Transverse colon (tissue), 4 donors: ENCODE measurements around the gene CPEB4. TPM values are rescaled to one million over a fixed set of nuclear protein-coding genes. Genes with fewer than 3 reads are reported as not detected.

Experiments
- DNase-seq: peaks from one replicate; pipeline ENCODE4 v3.0.0-alpha.2; 2019
- H3K27ac ChIP-seq, 4 donors: fragments of 200-600 bp; sonication (generic); 2 replicates each; pipeline ENCODE4 v1.5.1; 2016 to 2018; ENCODE audit warnings: inconsistent platforms in 4 of 4
- H3K27me3 ChIP-seq: fragments of 200-600 bp; sonication (generic); 2 replicates; pipeline ENCODE4 v1.5.1; 2017; ENCODE audit warnings: inconsistent platforms
- H3K36me3 ChIP-seq, 4 donors: fragments of 200-600 bp; sonication (generic); 2 replicates each; pipeline ENCODE4 v1.5.1; 2017 to 2019; ENCODE audit warnings: inconsistent platforms in 4 of 4
- H3K4me1 ChIP-seq, 4 donors: fragments of 200-600 bp; sonication (generic); 2 replicates each; pipeline ENCODE4 v1.5.1; 2017 to 2020; ENCODE audit warnings: inconsistent platforms in 4 of 4
- H3K4me3 ChIP-seq, 4 donors: fragments of 200-600 bp; sonication (generic); 1 replicate in 1 of 4; 2 replicates in 3 of 4; pipeline versions ENCODE4 v1.5.1 to v1.6.1; 2017 to 2019; ENCODE audit warnings: inconsistent platforms in 4 of 4
- H3K9me3 ChIP-seq, 2 donors: fragments of 200-600 bp; sonication (generic); 2 replicates each; pipeline ENCODE4 v1.5.1; 2017 to 2019; ENCODE audit warnings: inconsistent platforms in 2 of 2
- EP300 ChIP-seq: sonication (generic); formaldehyde crosslinking; IDR thresholded peaks from one replicate; pipeline ENCODE4 v1.6.1; 2017; ENCODE audit warnings: antibody characterized with exemption, low read depth
- POLR2A ChIP-seq: fragments of 450-650 bp; IDR thresholded peaks from one replicate; pipeline ENCODE4 v1.6.1; 2016; ENCODE audit warnings: antibody characterized with exemption, mild to moderate bottlenecking, moderate library complexity
- POLR2AphosphoS5 ChIP-seq, 3 donors: sonication (generic); formaldehyde crosslinking; IDR thresholded peaks; one replicate each; pipeline ENCODE4 v1.6.1; 2016; ENCODE audit warnings: antibody characterized with exemption in 3 of 3
- WGBS, 2 donors: methylation state at CpG; one replicate each; pipeline ENCODE4 v1.1.5; 2018; ENCODE audit warnings: low coverage in 1 of 2; 5-methylcytosine and 5-hydroxymethylcytosine counted together
- in situ Hi-C, 4 donors: fragments of 200-750 bp; cut with MboI; loops; one replicate each; pipeline versions ENCODE4 v1.15.0 to v1.15.1; 2017; ENCODE audit warnings: low sequenced_read_pairs in 3 of 4, low pct_ligation_motif_present in 1 of 4, low pct_unique_long_range_greater_than_20kb in 1 of 4
- intact Hi-C: fragments of 100-400 bp; cut with DNase I; formaldehyde crosslinking; loops from one replicate; pipeline ENCODE4 v1.15.1; 2023; ENCODE audit warnings: low total_unique reads
- total RNA-seq, 4 donors: library from RNA; depleted of rRNA; stranded (reverse); fragments of >200 nt; gene quantifications; one replicate each; pipeline ENCODE4 v1.1.0, GENCODE V29; 2016
- TF ChIP-seq, protein P1 (sequence below), 5 experiments: fragments of 200-600 bp in 3 of 5; fragments of 450-650 bp in 2 of 5; sonication (generic) in 3 of 5; IDR thresholded peaks; 1 replicate in 2 of 5; 2 replicates in 3 of 5; pipeline ENCODE4 v1.5.1; 2016 to 2017; ENCODE audit warnings: antibody characterized with exemption in 5 of 5, inconsistent platforms in 3 of 5, mild to moderate bottlenecking in 2 of 5, moderate library complexity in 1 of 5

The CPEB4 gene
- total RNA-seq, 4 donors from 2014 or later: 23.6 to 67.7 (median 36.5) TPM

DNA sequence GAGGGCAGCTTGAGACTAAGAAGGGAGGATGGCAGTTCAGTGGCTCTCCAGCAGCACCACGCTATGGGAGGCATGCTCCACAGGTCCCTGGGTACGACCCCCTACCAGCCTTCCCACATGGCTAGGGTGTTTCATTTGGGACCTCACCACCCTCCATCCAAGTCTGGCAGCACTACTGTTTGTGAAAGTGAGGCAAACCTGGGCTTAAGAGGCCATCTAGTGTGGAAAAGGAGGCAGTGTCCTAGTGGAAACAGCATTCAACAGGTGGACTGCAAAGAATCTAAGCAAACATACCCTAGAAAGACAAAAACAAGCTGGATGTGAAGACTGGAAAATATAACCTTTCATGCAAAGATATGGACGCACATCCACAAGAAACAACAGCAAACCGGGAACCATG, 96.1 kb downstream of the CPEB4 start:
- WGBS, 2 donors: 32% methylated on average over 4 of the region's 4 CpGs; no CpG with 5 or more reads in 1 of the 2 donors
- H3K4me3 ChIP-seq: no peak overlapping the region
- DNase-seq: no peak
- in situ Hi-C loops: no loop called here
- no peaks in the 10 kb centered on the region for H3K9me3 ChIP-seq
- no peaks in the 10 kb centered on the region for H3K36me3 ChIP-seq
- H3K4me1 ChIP-seq: no peaks in the 10 kb centered on the region
- intact Hi-C loops: loop anchor here (5.0 kb wide), 1 partner anchor 1593 kb away; no protein-coding TSS in a partner anchor
- TF ChIP-seq, protein P1, sequence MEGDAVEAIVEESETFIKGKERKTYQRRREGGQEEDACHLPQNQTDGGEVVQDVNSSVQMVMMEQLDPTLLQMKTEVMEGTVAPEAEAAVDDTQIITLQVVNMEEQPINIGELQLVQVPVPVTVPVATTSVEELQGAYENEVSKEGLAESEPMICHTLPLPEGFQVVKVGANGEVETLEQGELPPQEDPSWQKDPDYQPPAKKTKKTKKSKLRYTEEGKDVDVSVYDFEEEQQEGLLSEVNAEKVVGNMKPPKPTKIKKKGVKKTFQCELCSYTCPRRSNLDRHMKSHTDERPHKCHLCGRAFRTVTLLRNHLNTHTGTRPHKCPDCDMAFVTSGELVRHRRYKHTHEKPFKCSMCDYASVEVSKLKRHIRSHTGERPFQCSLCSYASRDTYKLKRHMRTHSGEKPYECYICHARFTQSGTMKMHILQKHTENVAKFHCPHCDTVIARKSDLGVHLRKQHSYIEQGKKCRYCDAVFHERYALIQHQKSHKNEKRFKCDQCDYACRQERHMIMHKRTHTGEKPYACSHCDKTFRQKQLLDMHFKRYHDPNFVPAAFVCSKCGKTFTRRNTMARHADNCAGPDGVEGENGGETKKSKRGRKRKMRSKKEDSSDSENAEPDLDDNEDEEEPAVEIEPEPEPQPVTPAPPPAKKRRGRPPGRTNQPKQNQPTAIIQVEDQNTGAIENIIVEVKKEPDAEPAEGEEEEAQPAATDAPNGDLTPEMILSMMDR (IDR thresholded peaks at IDR 0.05): no peak
- TF ChIP-seq POLR2AphosphoS5 (IDR thresholded peaks at IDR 0.05): no peak
- TF ChIP-seq EP300: no peak
- no peak for TF ChIP-seq POLR2A
- peaks cover 13% of the 10 kb centered on the region for H3K27me3 ChIP-seq
- H3K27ac ChIP-seq: no peak overlapping the region

DNA sequence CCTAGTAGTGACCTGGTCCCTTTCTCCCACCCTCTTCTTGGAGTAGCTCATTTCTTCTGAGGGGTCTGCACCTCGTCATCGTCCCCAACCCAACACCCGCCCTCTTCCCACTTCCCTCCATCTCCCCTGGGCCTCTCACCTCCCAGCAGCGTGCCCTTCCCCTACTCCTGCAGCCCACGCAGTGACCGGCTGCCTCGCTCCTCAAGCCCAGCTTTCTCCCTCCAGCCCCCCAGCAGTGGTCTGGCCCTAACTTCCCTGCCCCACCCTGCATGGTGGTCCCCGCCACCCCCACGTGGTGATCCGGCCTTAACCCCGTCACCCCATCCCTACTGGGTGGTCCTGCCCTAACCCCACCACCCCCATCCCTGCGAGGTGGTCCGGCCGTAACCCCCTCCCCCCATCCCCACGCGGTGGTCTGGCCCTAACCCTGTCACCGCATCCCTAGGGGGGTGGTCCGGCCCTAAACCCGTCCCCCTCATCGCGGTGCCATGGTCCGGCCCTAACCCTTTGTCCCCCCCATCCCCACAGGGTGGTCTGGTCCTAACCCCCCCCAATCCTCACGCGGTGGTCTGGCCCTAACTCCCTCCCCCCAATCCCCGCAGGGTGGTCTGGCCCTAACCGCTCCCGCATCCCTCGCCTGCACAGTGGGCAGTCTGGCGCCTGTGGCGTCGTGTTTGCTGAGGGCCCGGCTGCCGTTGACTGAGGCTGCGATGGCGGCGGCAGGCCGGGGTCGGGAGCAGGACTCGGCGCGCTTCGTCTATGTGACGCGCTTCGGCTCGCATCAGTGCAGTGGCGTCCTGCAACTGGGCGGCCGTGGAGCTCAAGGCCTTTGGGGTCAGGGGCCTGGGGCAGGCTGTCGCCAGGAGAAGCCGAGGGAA, 100.6 kb downstream of the CPEB4 start, which contains the start of gene C5orf47:
C5orf47 (plus strand) TSS at position 617 of the 878 bp plus-strand sequence; CDS start at position 711, 94 bp downstream.
- intact Hi-C loops: no loop called here
- Histone ChIP-seq H3K27ac (no peak within 1 kb of the TSS), H3K9me3 (no peaks in the 10 kb centered on the region), H3K4me3 (no peak within 1 kb of the TSS), H3K4me1 (no peaks in the 10 kb centered on the region), H3K36me3 (no peaks in the 10 kb centered on the region), H3K27me3 (peaks cover 11% of the 10 kb centered on the region)
- DNase-seq: no peak
- 93% methylated on average over 51 of the region's 51 CpGs; no CpG with 5 or more reads in 1 of the 2 donors for WGBS, 2 donors
- in situ Hi-C loops: no loop called here
- TF ChIP-seq, protein P1 (IDR thresholded peaks at IDR 0.05): no peak
- TF ChIP-seq EP300 (no peak), POLR2A (no peak), POLR2AphosphoS5 (IDR thresholded peaks at IDR 0.05) (no peak)

DNA sequence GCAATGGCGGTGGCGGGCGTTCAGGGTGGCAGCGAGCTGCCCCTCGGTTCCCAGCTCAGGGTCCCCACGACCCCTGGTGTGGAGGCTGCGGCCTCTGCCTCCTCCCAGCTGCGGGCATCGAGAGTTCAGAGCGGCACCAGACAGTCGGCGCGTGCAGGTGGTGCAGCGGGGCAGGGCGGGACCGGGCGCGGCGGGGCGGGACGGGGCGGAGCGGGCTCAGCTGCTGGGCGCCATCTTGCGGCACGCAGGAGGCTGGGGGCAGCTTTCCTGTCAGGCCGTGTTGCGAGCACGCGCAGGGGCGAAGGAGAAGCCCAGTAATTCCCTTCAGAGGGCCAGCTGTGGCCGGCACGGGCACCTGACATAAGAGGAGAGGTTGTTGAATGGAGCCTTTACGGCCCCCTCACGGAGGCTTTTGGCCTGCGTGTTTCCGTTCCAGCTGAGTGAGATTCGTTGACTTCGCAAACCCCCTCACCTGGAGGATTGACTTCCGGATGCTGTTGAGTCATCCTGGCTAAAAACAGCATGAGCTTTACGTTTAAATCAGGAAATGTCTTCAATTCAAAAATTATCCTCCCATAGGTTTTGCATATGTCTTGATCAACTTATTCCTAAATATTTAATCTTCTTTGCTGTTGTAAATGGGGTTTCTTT, 101.4 kb downstream of the CPEB4 start:
- in situ Hi-C loops (no loop called here), intact Hi-C loops (no loop called here)
- DNase-seq: no peak
- 84 to 95% methylated on average over 4 to 41 of the region's 41 CpGs for WGBS, 2 donors
- TF ChIP-seq EP300: no peak
- TF ChIP-seq POLR2A: no peak
- no peak for TF ChIP-seq POLR2AphosphoS5 (IDR thresholded peaks at IDR 0.05)
- TF ChIP-seq, protein P1 (IDR thresholded peaks at IDR 0.05): no peak
- Histone ChIP-seq H3K27ac (no peak overlapping the region), H3K36me3 (no peaks in the 10 kb centered on the region), H3K4me3 (no peak overlapping the region), H3K27me3 (peaks cover 11% of the 10 kb centered on the region), H3K9me3 (no peaks in the 10 kb centered on the region), H3K4me1 (no peaks in the 10 kb centered on the region)

DNA sequence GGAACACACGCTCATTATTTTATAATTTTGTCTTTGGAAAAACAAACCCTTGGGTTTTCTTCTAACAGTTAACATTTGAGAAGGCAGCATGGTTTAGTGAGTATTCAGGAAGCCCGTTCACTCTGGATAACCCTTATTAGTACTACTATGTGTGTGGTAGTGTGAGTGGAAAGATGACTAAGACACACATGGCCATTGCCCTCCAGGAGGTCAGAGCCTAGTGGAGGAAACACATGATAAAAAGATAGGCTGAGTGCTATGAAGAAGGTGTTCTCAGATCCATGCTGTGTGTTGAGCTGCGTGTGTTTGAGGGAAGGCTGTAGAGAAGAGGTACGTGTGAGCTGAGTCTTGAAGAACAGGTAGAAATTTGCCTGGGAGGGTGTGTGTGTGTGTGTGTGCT, 109.2 kb downstream of the CPEB4 start:
- H3K4me3 ChIP-seq: no peak overlapping the region
- H3K9me3 ChIP-seq: no peaks in the 10 kb centered on the region
- intact Hi-C loops (no loop called here), in situ Hi-C loops (no loop called here)
- 72 to 80% methylated on average over 4 of the region's 4 CpGs for WGBS, 2 donors
- H3K27me3 ChIP-seq: peaks cover 33% of the 10 kb centered on the region
- DNase-seq: no peak
- H3K36me3 ChIP-seq: no peaks in the 10 kb centered on the region
- H3K4me1 ChIP-seq: no peaks in the 10 kb centered on the region
- no peak overlapping the region for H3K27ac ChIP-seq
- TF ChIP-seq POLR2A (no peak), EP300 (no peak), POLR2AphosphoS5 (IDR thresholded peaks at IDR 0.05) (no peak)
- TF ChIP-seq, protein P1 (IDR thresholded peaks at IDR 0.05): no peak
